HUES48 (cell line): ENCODE results near the gene FBXL12.
"Not testable (repeated sequence)": the region's sequence is repeated elsewhere in the genome, so short reads cannot be mapped to it uniquely, and the experiment has no call there.

Experiments used
- H3K27ac ChIP-seq: one replicate; pipeline ENCODE4 v1.7.0; 2013; ENCODE audit warnings: low read depth, low read length, inconsistent platforms
- H3K27me3 ChIP-seq: 2 replicates; pipeline ENCODE4 v1.6.1; 2013; ENCODE audit warnings: mild to moderate bottlenecking, low read length; ENCODE audit not compliant: control insufficient read depth, insufficient read depth
- H3K36me3 ChIP-seq: 2 replicates; pipeline ENCODE4 v1.6.1; 2013; ENCODE audit warnings: low read length; ENCODE audit not compliant: control insufficient read depth, insufficient read depth
- H3K4me1 ChIP-seq: 2 replicates; pipeline ENCODE4 v1.6.1; 2013; ENCODE audit warnings: mild to moderate bottlenecking, low read length; ENCODE audit not compliant: control insufficient read depth, insufficient read depth
- H3K4me3 ChIP-seq: 2 replicates; pipeline ENCODE4 v1.5.1; 2013; ENCODE audit warnings: mild to moderate bottlenecking, low read depth, low read length
- H3K9ac ChIP-seq: 2 replicates; pipeline ENCODE4 v1.6.1; 2013; ENCODE audit warnings: mild to moderate bottlenecking, low read depth, low read length, moderate library complexity
- H3K9me3 ChIP-seq: 2 replicates; pipeline ENCODE4 v1.6.1; 2013; ENCODE audit warnings: low read length; ENCODE audit not compliant: control insufficient read depth, insufficient read depth

The FBXL12 gene

GRCh38 chr19:9854282-9854846 is 35.5 kb upstream of the FBXL12 start:
- Histone ChIP-seq H3K36me3 (peaks cover 39% of the 10 kb centered on the region), H3K4me1 (peaks cover 11% of the 10 kb centered on the region), H3K9ac (no peak overlapping the region), H3K27ac (no peak overlapping the region), H3K27me3 (no peaks in the 10 kb centered on the region), H3K9me3 (no peaks in the 10 kb centered on the region), H3K4me3 (no peak overlapping the region)

GRCh38 chr19:9850235-9850959 is 31.5 kb upstream of the FBXL12 start:
- H3K9ac ChIP-seq: no peak overlapping the region
- peaks cover 11% of the 10 kb centered on the region for H3K4me1 ChIP-seq
- no peaks in the 10 kb centered on the region for H3K9me3 ChIP-seq
- H3K27me3 ChIP-seq: no peaks in the 10 kb centered on the region
- H3K36me3 ChIP-seq: peaks cover 32% of the 10 kb centered on the region
- H3K4me3 ChIP-seq: no peak overlapping the region
- H3K27ac ChIP-seq: no peak overlapping the region

- no peak overlapping the region for H3K27ac ChIP-seq
These were observed 30.9 kb upstream of the FBXL12 start for GRCh38 chr19:9849791-9850190.

GRCh38 chr19:9848762-9849161 is 29.9 kb upstream of the FBXL12 start:
- H3K27me3 ChIP-seq: no peaks in the 10 kb centered on the region
- no peaks in the 10 kb centered on the region for H3K9me3 ChIP-seq
- H3K27ac ChIP-seq: no peak overlapping the region
- peaks cover 11% of the 10 kb centered on the region for H3K4me1 ChIP-seq
- H3K9ac ChIP-seq: no peak overlapping the region
- H3K4me3 ChIP-seq: no peak overlapping the region
- peaks cover 36% of the 10 kb centered on the region; the same call in 1 of the 2 replicates for H3K36me3 ChIP-seq

More at GRCh38 chr19:9849791-9850190, 30.9 kb upstream of the FBXL12 start:
- H3K9me3 ChIP-seq: no peaks in the 10 kb centered on the region
- H3K4me3 ChIP-seq: no peak overlapping the region
- H3K27me3 ChIP-seq: no peaks in the 10 kb centered on the region
- H3K4me1 ChIP-seq: peaks cover 11% of the 10 kb centered on the region
- H3K36me3 ChIP-seq: peaks cover 34% of the 10 kb centered on the region
- H3K9ac ChIP-seq: no peak overlapping the region

- Histone ChIP-seq H3K27me3 (no peaks in the 10 kb centered on the region), H3K36me3 (peaks cover 42% of the 10 kb centered on the region), H3K9me3 (no peaks in the 10 kb centered on the region), H3K9ac (no peak overlapping the region), H3K4me1 (peaks cover 11% of the 10 kb centered on the region), H3K27ac (no peak overlapping the region), H3K4me3 (no peak overlapping the region)
These were observed 29.2 kb upstream of the FBXL12 start for GRCh38 chr19:9848060-9848459.

- H3K36me3 ChIP-seq: peaks cover 45% of the 10 kb centered on the region
- H3K4me1 ChIP-seq: peaks cover 11% of the 10 kb centered on the region
- H3K9me3 ChIP-seq: no peaks in the 10 kb centered on the region
- no peak overlapping the region for H3K27ac ChIP-seq
- H3K9ac ChIP-seq: no peak overlapping the region
- no peak overlapping the region for H3K4me3 ChIP-seq
- no peaks in the 10 kb centered on the region for H3K27me3 ChIP-seq
These were observed 28.3 kb upstream of the FBXL12 start for GRCh38 chr19:9847087-9847671.

DNA sequence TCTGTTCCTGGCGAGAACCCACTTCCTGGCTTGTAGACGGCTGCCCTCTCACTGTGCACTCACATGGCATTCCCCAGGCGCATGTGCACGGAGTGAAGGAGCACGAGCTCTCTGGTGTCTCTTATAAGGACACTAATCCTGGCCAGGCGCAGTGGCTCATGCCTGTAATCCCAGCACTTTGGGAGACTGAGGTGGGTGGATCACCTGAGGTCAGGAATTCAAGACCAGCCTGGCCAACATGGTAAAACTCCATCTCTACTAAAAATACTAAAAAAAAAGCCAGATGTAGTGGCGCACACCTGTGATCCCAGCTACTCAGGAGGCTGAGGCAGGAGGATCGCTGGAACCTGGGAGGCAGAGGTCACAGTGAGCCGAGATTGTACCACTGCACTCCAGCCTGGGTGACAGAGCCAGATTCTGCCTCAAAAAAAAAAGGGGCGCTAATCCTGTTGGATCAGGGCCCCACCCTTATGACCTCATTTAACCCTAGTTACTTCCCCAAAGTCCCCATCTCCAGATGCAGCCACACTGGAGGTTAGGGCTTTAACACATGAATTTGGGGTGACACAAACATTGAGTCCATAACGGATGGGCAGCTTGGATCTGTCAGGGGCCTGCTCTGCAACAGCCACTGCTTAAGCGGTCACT is 24.9 kb upstream of the FBXL12 start:
- H3K27me3 ChIP-seq, H3K9ac ChIP-seq, H3K9me3 ChIP-seq, H3K4me1 ChIP-seq, H3K27ac ChIP-seq, H3K4me3 ChIP-seq: not testable (repeated sequence)
- H3K36me3 ChIP-seq: peaks cover 75% of the 10 kb centered on the region

- Histone ChIP-seq H3K36me3 (peaks cover 75% of the 10 kb centered on the region), H3K9me3 (no peaks in the 10 kb centered on the region), H3K27me3 (no peaks in the 10 kb centered on the region)
These were observed 24.2 kb upstream of the FBXL12 start for GRCh38 chr19:9842834-9843625.

GRCh38 chr19:9839415-9839814 is 20.5 kb upstream of the FBXL12 start:
- Histone ChIP-seq H3K4me1 (no peaks in the 10 kb centered on the region), H3K9me3 (no peaks in the 10 kb centered on the region), H3K27ac (no peak overlapping the region), H3K36me3 (peaks cover 63% of the 10 kb centered on the region), H3K27me3 (no peaks in the 10 kb centered on the region), H3K9ac (no peak overlapping the region), H3K4me3 (no peak overlapping the region)

More at GRCh38 chr19:9842834-9843625, 24.2 kb upstream of the FBXL12 start:
- Histone ChIP-seq H3K9ac (no peak overlapping the region), H3K4me1 (no peaks in the 10 kb centered on the region), H3K4me3 (no peak overlapping the region), H3K27ac (no peak overlapping the region)

- Histone ChIP-seq H3K4me3 (no peak overlapping the region), H3K27ac (no peak overlapping the region), H3K36me3 (peaks cover 52% of the 10 kb centered on the region), H3K9me3 (no peaks in the 10 kb centered on the region), H3K4me1 (no peaks in the 10 kb centered on the region), H3K27me3 (no peaks in the 10 kb centered on the region), H3K9ac (no peak overlapping the region)
These were observed 19.4 kb upstream of the FBXL12 start for GRCh38 chr19:9838324-9838723.
